T-cell (primary cell): ENCODE measurements around the gene ABCD4. TPM values are rescaled to one million over a fixed set of nuclear protein-coding genes. Genes with fewer than 3 reads are reported as not detected.

Source experiments
- ATAC-seq, 4 experiments: fragments of 200-7000 bp in 3 of 4; fragments of 150-1000 bp in 1 of 4; cut with Tn5 transposase; replicated peaks in 1 of 4; 1 replicate in 3 of 4; 2 replicates in 1 of 4; pipeline ENCODE4 v1.10.0; 2021; ENCODE audit warnings: moderate library complexity in 3 of 4, mild to moderate bottlenecking in 2 of 4, moderate number of reproducible peaks in 1 of 4
- CTCF ChIA-PET, 2 donors: fragments of 300-600 bp; sonication (Branson Sonifier 250); formaldehyde crosslinking; loops; one replicate each; lab custom pipeline; 2022; ENCODE audit warnings: antibody characterized with exemption in 2 of 2; lab: Charles Lee
- POLR2A ChIA-PET, 2 donors: fragments of 300-600 bp; sonication (Branson Sonifier 250); formaldehyde crosslinking; loops; one replicate each; lab custom pipeline; 2022; ENCODE audit warnings: antibody characterized with exemption in 2 of 2; lab: Charles Lee
- DNase-seq, 35 experiments: peaks; one replicate each; pipeline versions ENCODE4 v3.0.0 to v3.0.0-alpha.2; 2013 to 2023
- H3K27ac ChIP-seq: one replicate; pipeline ENCODE4 v1.5.1; 2013; ENCODE audit warnings: low read length
- H3K27me3 ChIP-seq, 2 experiments: replicated peaks in 1 of 2; 1 replicate in 1 of 2; 2 replicates in 1 of 2; pipeline versions ENCODE4 v1.6.1 to v1.7.0; 2013; ENCODE audit warnings: low read length in 1 of 2, mixed read lengths in 1 of 2; ENCODE audit not compliant: control insufficient read depth in 2 of 2, insufficient read depth in 2 of 2; ENCODE audit errors: extremely low read depth in 1 of 2
- H3K36me3 ChIP-seq, 2 donors: 1 replicate in 1 of 2; 2 replicates in 1 of 2; pipeline versions ENCODE4 v1.6.1 to v1.7.0; 2013; ENCODE audit warnings: low read length in 1 of 2; ENCODE audit not compliant: control insufficient read depth in 2 of 2, insufficient read depth in 1 of 2; ENCODE audit errors: extremely low read depth in 1 of 2
- H3K4me1 ChIP-seq, 2 experiments: 1 replicate in 1 of 2; 2 replicates in 1 of 2; pipeline versions ENCODE4 v1.6.1 to v1.7.0; 2013; ENCODE audit warnings: low read length in 2 of 2, mixed read lengths in 1 of 2; ENCODE audit not compliant: insufficient read depth in 2 of 2, control insufficient read depth in 1 of 2; ENCODE audit errors: extremely low read depth in 1 of 2
- H3K4me3 ChIP-seq, 2 donors: 1 replicate in 1 of 2; 2 replicates in 1 of 2; pipeline versions ENCODE4 v1.5.1 to v1.7.0; 2013; ENCODE audit warnings: mild to moderate bottlenecking in 2 of 2, low read length in 1 of 2, moderate library complexity in 1 of 2; ENCODE audit not compliant: control insufficient read depth in 1 of 2; ENCODE audit errors: extremely low read depth in 1 of 2
- H3K9me3 ChIP-seq: 2 replicates; pipeline ENCODE4 v1.7.0; 2013
- H3K27ac Mint-ChIP-seq, 2 donors: one replicate each; pipeline ENCODE4 v1.8.0; 2020 to 2021; ENCODE audit warnings: mild to moderate bottlenecking in 2 of 2, mixed read lengths in 2 of 2
- H3K27me3 Mint-ChIP-seq, 2 donors: one replicate each; pipeline ENCODE4 v1.8.0; 2021 to 2022; ENCODE audit warnings: mixed read lengths in 2 of 2
- H3K36me3 Mint-ChIP-seq: one replicate; pipeline ENCODE4 v1.8.0; 2021; ENCODE audit warnings: mixed read lengths
- H3K4me1 Mint-ChIP-seq, 3 donors: one replicate each; pipeline ENCODE4 v1.8.0; 2020 to 2022; ENCODE audit warnings: mixed read lengths in 3 of 3, mild to moderate bottlenecking in 1 of 3
- H3K4me3 Mint-ChIP-seq, 3 donors: one replicate each; pipeline ENCODE4 v1.8.0; 2020 to 2022; ENCODE audit warnings: mild to moderate bottlenecking in 3 of 3, mixed read lengths in 3 of 3, moderate library complexity in 3 of 3
- H3K9me3 Mint-ChIP-seq, 3 donors: one replicate each; pipeline ENCODE4 v1.8.0; 2020 to 2022; ENCODE audit warnings: mixed read lengths in 3 of 3
- WGBS: methylation state at CpG from one replicate; pipeline ENCODE4 v1.1.5; 2013; ENCODE audit warnings: missing lambda C conversion rate; ENCODE audit not compliant: insufficient coverage; 5-methylcytosine and 5-hydroxymethylcytosine counted together
- total RNA-seq, 35 experiments: library from RNA in 6 of 35; stranded (reverse) in 6 of 35; fragments of 120-200 nt in 1 of 35; gene quantifications; one replicate each; pipeline versions ENCODE4 v1.2.1 to v1.2.4 and lab custom pipeline; 2013 to 2026

Gene ABCD4
- total RNA-seq, 5 donors from 2014 or later (not counting 1 experiment from before 2014, with no cell fraction given), result 70.3 to 103 (median 91.8) TPM

DNA sequence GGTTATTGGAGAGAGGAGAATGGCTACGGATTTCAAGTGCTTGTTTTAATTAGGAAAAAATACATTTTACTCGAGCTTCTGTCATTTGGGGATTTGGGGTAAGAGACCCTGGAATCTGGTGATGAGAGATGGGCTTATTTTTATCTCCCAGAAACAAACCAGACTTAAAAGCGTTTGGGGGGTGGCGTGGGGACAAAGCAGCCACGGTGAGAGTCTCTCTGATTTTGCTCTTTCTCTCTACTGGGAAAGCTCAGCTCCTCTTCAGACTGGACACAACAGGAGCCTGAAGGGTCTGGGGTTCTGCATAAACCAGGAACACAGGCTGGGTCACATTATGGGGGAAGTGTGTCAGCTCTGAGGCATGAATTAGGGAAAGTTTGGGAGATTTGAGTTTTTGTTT, 59.7 kb downstream of the ABCD4 start:
- H3K4me1 Mint-ChIP-seq, result peaks cover 16 to 31% (median 19%) of the 10 kb centered on the region in 3 donors
- ChIA-PET CTCF (interaction anchor here in 1 of 2 donors (0.7 kb wide), 1 partner anchor 129 kb away, joined by 3 read pairs; no protein-coding TSS in a partner anchor), POLR2A (no interaction called here)

DNA sequence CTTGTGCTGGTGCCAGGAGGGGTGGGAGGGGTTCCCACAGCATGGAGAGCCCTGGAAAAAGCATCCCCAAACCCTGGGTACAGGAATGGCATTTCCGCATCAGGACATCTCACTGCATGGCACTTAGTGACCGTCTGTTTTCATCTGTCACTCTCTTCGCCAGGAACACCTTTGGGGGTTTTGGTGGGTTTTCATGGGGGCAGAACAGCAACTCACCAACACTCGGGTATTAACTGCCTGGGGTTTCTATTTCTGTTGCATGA, 60.0 kb downstream of the ABCD4 start:
- no peak overlapping the region for H3K27ac ChIP-seq
- peaks cover 27 to 96% of the 10 kb centered on the region in 2 experiments for H3K27me3 ChIP-seq
- no peak for ATAC-seq
- H3K4me1 Mint-ChIP-seq, result peaks cover 16 to 31% (median 19%) of the 10 kb centered on the region in 3 donors
- no CpG with 5 or more reads among the region's 4 CpGs for WGBS
- H3K9me3 ChIP-seq, result no peaks in the 10 kb centered on the region
- DNase-seq, result no peak
- H3K36me3 Mint-ChIP-seq, result no peaks in the 10 kb centered on the region
- ChIA-PET POLR2A (no interaction called here), CTCF (no interaction called here)
- H3K36me3 ChIP-seq, result no peaks in the 10 kb centered on the region
- H3K4me3 Mint-ChIP-seq, result peak overlapping the region in 1 of 3 donors; percentile 74
- H3K9me3 Mint-ChIP-seq, result no peaks in the 10 kb centered on the region
- no peak overlapping the region for H3K27ac Mint-ChIP-seq
- no peak overlapping the region for H3K4me3 ChIP-seq
- peaks cover 4 to 25% of the 10 kb centered on the region in 2 experiments for H3K4me1 ChIP-seq
- H3K27me3 Mint-ChIP-seq, result peaks cover 74 to 89% of the 10 kb centered on the region in 2 donors

More for the DNA sequence above, 59.7 kb downstream of the ABCD4 start:
- WGBS, result no CpG with 5 or more reads among the region's 5 CpGs
- DNase-seq, result no peak
- H3K36me3 Mint-ChIP-seq, result no peaks in the 10 kb centered on the region
- H3K4me3 Mint-ChIP-seq, result peak overlapping the region in 1 of 3 donors; percentile 74
- no peaks in the 10 kb centered on the region for H3K9me3 Mint-ChIP-seq
- Histone ChIP-seq H3K27me3 (peaks cover 25 to 97% of the 10 kb centered on the region in 2 experiments), H3K27ac (no peak overlapping the region), H3K4me3 (no peak overlapping the region), H3K9me3 (no peaks in the 10 kb centered on the region), H3K36me3 (no peaks in the 10 kb centered on the region), H3K4me1 (peaks cover 4 to 25% of the 10 kb centered on the region in 2 experiments)
- peaks cover 70 to 88% of the 10 kb centered on the region in 2 donors for H3K27me3 Mint-ChIP-seq
- no peak for ATAC-seq
- no peak overlapping the region for H3K27ac Mint-ChIP-seq

DNA sequence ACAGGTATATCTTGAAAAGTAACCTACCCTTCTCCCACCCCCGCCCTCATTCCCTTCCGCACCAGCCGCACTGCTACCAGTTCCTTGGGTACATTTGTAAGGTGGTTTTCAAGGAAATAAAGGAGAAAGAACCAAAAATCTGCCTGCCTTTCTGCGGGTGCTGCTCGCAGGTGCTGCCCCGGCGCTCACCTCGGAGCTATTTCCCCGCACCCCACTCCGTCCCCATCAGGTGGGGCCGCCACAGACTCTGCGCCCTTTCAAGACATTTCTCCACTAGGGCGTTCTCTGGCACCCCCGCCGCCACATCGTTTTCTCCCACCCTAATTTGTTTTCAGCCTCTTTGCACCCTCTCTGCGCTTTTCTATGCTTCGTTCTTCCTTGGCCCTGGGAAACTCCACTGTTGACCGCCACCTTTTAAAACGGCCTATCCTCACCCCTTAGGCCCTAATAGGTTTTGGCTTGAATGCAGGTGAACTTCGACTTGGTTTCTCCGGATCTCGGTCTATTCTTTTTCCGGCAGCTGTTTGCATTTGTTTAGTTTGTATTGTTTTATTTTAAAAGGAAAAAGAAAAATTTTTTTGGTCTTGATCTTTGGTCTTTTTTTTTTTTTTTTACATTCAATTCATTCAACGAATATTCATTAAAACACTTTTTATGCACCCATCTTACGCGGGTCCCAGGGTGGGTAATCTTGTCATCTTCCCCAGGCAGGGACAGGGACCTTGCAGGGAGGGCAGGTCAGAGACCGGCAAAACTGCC, 60.5 kb downstream of the ABCD4 start:
- Histone ChIP-seq H3K36me3 (no peaks in the 10 kb centered on the region), H3K9me3 (no peaks in the 10 kb centered on the region), H3K4me1 (peaks cover 4 to 25% of the 10 kb centered on the region in 2 experiments), H3K27me3 (peaks cover 30 to 96% of the 10 kb centered on the region in 2 experiments), H3K27ac (no peak overlapping the region), H3K4me3 (no peak overlapping the region)
- CTCF ChIA-PET, result no interaction called here
- Mint-ChIP-seq H3K27ac (no peak overlapping the region), H3K9me3 (no peaks in the 10 kb centered on the region), H3K4me1 (peaks cover 16 to 31% (median 19%) of the 10 kb centered on the region in 3 donors), H3K36me3 (no peaks in the 10 kb centered on the region), H3K4me3 (peak overlapping the region; percentile 53 to 74 (median 60)), H3K27me3 (peaks cover 75 to 90% of the 10 kb centered on the region in 2 donors)
- WGBS, result 11% methylated on average over 18 of the region's 28 CpGs
- no peak for ATAC-seq
- POLR2A ChIA-PET, result interaction anchor here in 1 of 2 donors (0.6 kb wide), 1 partner anchor 778 kb away, joined by 3 read pairs; no protein-coding TSS in a partner anchor
- no peak for DNase-seq

DNA sequence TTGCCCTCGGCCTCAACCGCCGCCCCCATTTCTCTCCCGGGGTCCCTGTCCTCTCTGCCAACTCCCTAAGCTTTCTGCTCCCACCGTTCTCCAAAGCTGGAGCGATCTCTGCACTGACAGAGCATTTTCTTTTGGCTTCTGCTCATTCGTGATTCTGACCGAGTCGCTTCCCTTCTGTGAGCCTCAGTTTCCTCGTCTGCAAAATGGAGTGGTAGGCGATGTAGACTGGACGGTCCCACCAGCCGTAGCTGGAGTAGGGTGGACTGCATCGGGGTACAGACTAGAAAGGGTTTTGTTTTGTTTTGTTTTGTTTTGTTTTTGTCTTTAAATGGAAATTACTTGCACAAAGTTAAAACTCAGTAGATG, 61.1 kb downstream of the ABCD4 start:
- H3K4me1 ChIP-seq, result peaks cover 4 to 25% of the 10 kb centered on the region in 2 experiments

DNA sequence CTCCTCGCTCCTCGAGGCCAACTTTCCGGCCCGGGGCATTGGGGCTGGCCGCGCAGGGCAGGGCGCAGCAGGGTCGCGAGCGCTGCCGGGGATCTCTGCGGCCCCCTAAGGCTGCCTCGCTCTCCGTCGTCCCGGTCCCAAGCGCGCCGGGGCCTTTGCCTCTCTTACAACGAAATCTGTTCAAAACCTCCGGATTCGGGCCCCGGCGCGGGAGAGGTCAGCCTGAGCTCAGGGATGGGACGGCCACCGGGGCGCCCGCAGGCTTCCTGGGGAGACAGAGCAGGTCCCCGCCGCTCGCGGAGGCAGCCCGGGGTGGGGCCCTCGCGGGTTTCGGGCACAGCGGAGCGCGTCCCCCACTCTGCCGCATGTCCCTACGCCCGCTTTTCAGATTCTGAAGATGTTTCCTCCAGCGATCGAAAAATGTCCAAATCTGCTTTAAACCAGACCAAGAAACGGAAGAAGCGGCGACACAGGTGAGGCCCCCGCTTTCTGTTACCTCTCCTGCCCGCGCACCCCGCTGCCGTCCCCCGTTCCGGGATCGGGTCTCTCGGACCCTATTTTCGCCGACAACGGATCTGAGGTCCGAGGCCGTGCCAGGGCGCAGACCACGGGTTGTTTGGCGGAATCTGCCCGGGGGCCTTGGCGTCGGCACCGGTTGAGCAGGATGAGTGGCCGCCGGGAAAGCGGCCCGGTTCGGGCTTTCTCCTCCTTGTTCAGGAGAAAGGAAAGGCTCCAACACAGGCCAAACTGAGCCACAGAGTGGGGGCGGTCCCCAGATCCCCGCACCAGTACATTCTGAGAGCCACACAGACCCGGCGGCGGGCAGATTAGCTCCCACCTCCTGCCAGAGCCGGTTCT, 61.7 kb downstream of the ABCD4 start:
- 2% methylated on average over 78 of the region's 80 CpGs for WGBS
- peaks cover 68 to 88% of the 10 kb centered on the region in 2 donors for H3K27me3 Mint-ChIP-seq
- no peak for DNase-seq
- ATAC-seq, result peak; percentile 26 to 50 (median 44)
- peaks cover 16 to 31% (median 19%) of the 10 kb centered on the region in 3 donors for H3K4me1 Mint-ChIP-seq
- H3K4me3 Mint-ChIP-seq, result peak overlapping the region; percentile 60 to 74 (median 66)
- no peak overlapping the region for H3K27ac Mint-ChIP-seq
- H3K36me3 Mint-ChIP-seq, result no peaks in the 10 kb centered on the region
- Histone ChIP-seq H3K27me3 (peaks cover 25 to 92% of the 10 kb centered on the region in 2 experiments), H3K4me3 (peak overlapping the region; percentile 19 to 78), H3K27ac (no peak overlapping the region), H3K36me3 (no peaks in the 10 kb centered on the region), H3K4me1 (peaks cover 4 to 25% of the 10 kb centered on the region in 2 experiments), H3K9me3 (no peaks in the 10 kb centered on the region)
- CTCF ChIA-PET, result no interaction called here
- POLR2A ChIA-PET, result no interaction called here
- H3K9me3 Mint-ChIP-seq, result no peaks in the 10 kb centered on the region

More for the DNA sequence above, 61.1 kb downstream of the ABCD4 start:
- ChIA-PET POLR2A (no interaction called here), CTCF (no interaction called here)
- H3K27ac ChIP-seq, result no peak overlapping the region
- DNase-seq (no peak), ATAC-seq (no peak)
- no peaks in the 10 kb centered on the region for H3K36me3 Mint-ChIP-seq
- H3K9me3 ChIP-seq, result no peaks in the 10 kb centered on the region
- H3K4me3 ChIP-seq, result peak overlapping the region in 1 of 2 donors; percentile 78
- H3K27me3 Mint-ChIP-seq, result peaks cover 71 to 90% of the 10 kb centered on the region in 2 donors
- 11% methylated on average over 6 of the region's 14 CpGs for WGBS
- peak overlapping the region; percentile 60 to 74 (median 66) for H3K4me3 Mint-ChIP-seq
- H3K36me3 ChIP-seq, result no peaks in the 10 kb centered on the region
- peaks cover 26 to 95% of the 10 kb centered on the region in 2 experiments for H3K27me3 ChIP-seq
- no peaks in the 10 kb centered on the region for H3K9me3 Mint-ChIP-seq
- no peak overlapping the region for H3K27ac Mint-ChIP-seq
- H3K4me1 Mint-ChIP-seq, result peaks cover 16 to 31% (median 19%) of the 10 kb centered on the region in 3 donors
